ENCODE data around the gene MBD3. TPM values are rescaled to one million over a fixed set of nuclear protein-coding genes. Genes with fewer than 3 reads are reported as not detected.

The MBD3 gene
- total RNA-seq, 1 experiment from 2014 or later = 128 TPM

- H3K79me2 ChIP-seq (ENCODE audit: insufficient read depth, low read length) = no peaks in the 10 kb centered on the region
- no peak overlapping the region for H2BK120ac ChIP-seq (ENCODE audit: low read depth, low read length, poor library complexity, severe bottlenecking)
- no peak overlapping the region for H3T11ph ChIP-seq (ENCODE audit: low read length)
- no peaks in the 10 kb centered on the region for H3K27me3 ChIP-seq (ENCODE audit: insufficient read depth, low read length)
- H3K27me3 Mint-ChIP-seq (ENCODE audit: low read depth) = no peaks in the 10 kb centered on the region
- no peak for DNase-seq
- H4K5ac ChIP-seq (ENCODE audit: insufficient read length, low read depth, low read length) = no peak overlapping the region
- no peak overlapping the region for H3K4ac ChIP-seq (ENCODE audit: low read depth, low read length)
- H3K56ac ChIP-seq (ENCODE audit: insufficient read length, low read depth, low read length) = no peak overlapping the region
- H3K27ac Mint-ChIP-seq = no peak overlapping the region; a peak in 1 of 7 replicates
- H3K4me2 ChIP-seq (ENCODE audit: insufficient read depth, insufficient read length, low read length) = no peak overlapping the region
- no peak overlapping the region for H3K4me3 Mint-ChIP-seq
- no CpG with 5 or more reads among the region's 11 CpGs for WGBS (ENCODE audit: extremely low coverage, insufficient read length, low lambda C conversion rate)
- H3K4me1 Mint-ChIP-seq = peaks cover 5 to 19% of the 10 kb centered on the region in 2 experiments
- no peak overlapping the region for H2AK5ac ChIP-seq (ENCODE audit: insufficient read length, low read length)
- H2BK5ac ChIP-seq (ENCODE audit: insufficient read length, low read length) = no peak overlapping the region
- H2AFZ ChIP-seq (ENCODE audit: low read length) = no peak overlapping the region
- H2BK20ac ChIP-seq (ENCODE audit: low read depth, low read length, poor library complexity, severe bottlenecking) = no peak overlapping the region
- TF ChIP-seq, protein P1, sequence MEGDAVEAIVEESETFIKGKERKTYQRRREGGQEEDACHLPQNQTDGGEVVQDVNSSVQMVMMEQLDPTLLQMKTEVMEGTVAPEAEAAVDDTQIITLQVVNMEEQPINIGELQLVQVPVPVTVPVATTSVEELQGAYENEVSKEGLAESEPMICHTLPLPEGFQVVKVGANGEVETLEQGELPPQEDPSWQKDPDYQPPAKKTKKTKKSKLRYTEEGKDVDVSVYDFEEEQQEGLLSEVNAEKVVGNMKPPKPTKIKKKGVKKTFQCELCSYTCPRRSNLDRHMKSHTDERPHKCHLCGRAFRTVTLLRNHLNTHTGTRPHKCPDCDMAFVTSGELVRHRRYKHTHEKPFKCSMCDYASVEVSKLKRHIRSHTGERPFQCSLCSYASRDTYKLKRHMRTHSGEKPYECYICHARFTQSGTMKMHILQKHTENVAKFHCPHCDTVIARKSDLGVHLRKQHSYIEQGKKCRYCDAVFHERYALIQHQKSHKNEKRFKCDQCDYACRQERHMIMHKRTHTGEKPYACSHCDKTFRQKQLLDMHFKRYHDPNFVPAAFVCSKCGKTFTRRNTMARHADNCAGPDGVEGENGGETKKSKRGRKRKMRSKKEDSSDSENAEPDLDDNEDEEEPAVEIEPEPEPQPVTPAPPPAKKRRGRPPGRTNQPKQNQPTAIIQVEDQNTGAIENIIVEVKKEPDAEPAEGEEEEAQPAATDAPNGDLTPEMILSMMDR (conservative IDR thresholded peaks at IDR 0.05) = no peak
- H3K23ac ChIP-seq (ENCODE audit: insufficient read length, low read depth, low read length) = no peak overlapping the region
- no peak overlapping the region for H4K91ac ChIP-seq (ENCODE audit: insufficient read length, low read depth, low read length)
- peaks cover 39 to 74% (median 73%) of the 10 kb centered on the region in 3 experiments; a peak in 6 of 7 replicates for H3K36me3 Mint-ChIP-seq (ENCODE audit: insufficient read depth in 1 of 3, low read depth in 3 of 3)
- H3K18ac ChIP-seq (ENCODE audit: insufficient read length, low read depth, low read length) = no peak overlapping the region
- no peak overlapping the region for H2BK15ac ChIP-seq (ENCODE audit: low read depth, low read length)
- H3K4me1 ChIP-seq (ENCODE audit: insufficient read depth, low read length) = no peaks in the 10 kb centered on the region
- H3K79me1 ChIP-seq (ENCODE audit: insufficient read depth, low read depth, low read length, poor library complexity, severe bottlenecking) = peaks cover 4% of the 10 kb centered on the region
- no peaks in the 10 kb centered on the region for H3K9me3 ChIP-seq (ENCODE audit: control insufficient read depth, low read depth, low read length)
- no peak overlapping the region for H2BK12ac ChIP-seq (ENCODE audit: insufficient read length, low read depth, low read length)
- H3K9ac ChIP-seq (ENCODE audit: extremely low read depth, insufficient read length, low read length) = no peak overlapping the region
- H4K8ac ChIP-seq (replicated peaks; ENCODE audit: insufficient read length, low read depth, low read length) = no peak overlapping the region
- no peak overlapping the region for H3K27ac ChIP-seq (ENCODE audit: insufficient read length, low read depth, low read length)
- no peaks in the 10 kb centered on the region for H4K20me1 ChIP-seq (ENCODE audit: control insufficient read depth, insufficient read depth, insufficient read length)
- H3K23me2 ChIP-seq (ENCODE audit: insufficient read length, low read depth, low read length, poor library complexity, severe bottlenecking) = no peaks in the 10 kb centered on the region
- no peaks in the 10 kb centered on the region for H3K9me3 Mint-ChIP-seq
- no peak overlapping the region for H3K14ac ChIP-seq (ENCODE audit: insufficient read depth, low read length)
Measured at GRCh38 chr19:1620502-1620901, 27.8 kb upstream of the MBD3 start.

Measured in H9 (cell line).